K562 (cell line): ENCODE data around the gene PEX11A. TPM values are rescaled to one million over a fixed set of nuclear protein-coding genes. Genes with fewer than 3 reads are reported as not detected.

Experiments used
- ATAC-seq: fragments of 200-7000 bp; cut with Tn5 transposase; 3 replicates; pipeline ENCODE4 v1.9.1; 2020; ENCODE audit warnings: moderate library complexity
- BruUV-seq: library from RNA; stranded (reverse); fragments of 400-500 nt; replicated peaks from 2 replicates; lab custom pipeline; 2021; lab: Mats Ljungman, UMichigan
- CTCF ChIA-PET: fragments of 300-600 bp; formaldehyde crosslinking; extraction: SDS; loops from one replicate; lab custom pipeline; 2021; ENCODE audit warnings: low intra/inter-chr PET ratio; lab: Yijun Ruan, JAX
- POLR2A ChIA-PET: fragments of 300-600, 350-650 bp; sonication (Branson Sonifier 250); formaldehyde crosslinking; extraction: SDS; loops from one replicate; lab custom pipeline; 2021; ENCODE audit warnings: antibody characterized with exemption, inconsistent platforms; lab: Yijun Ruan, JAX
- DNase-seq, 4 experiments: peaks; one replicate each; pipeline versions ENCODE4 v3.0.0 to v3.0.0-alpha.2; 2011 to 2018; ENCODE audit warnings: low spot score in 3 of 4, mixed read lengths in 3 of 4; ENCODE audit errors: extremely low read depth in 1 of 4
- FAIRE-seq: peaks from 2 replicates; lab custom pipeline; 2011; peaks lifted over from hg19 to GRCh38; lab: Jason Lieb, UNC
- H2AFZ ChIP-seq: 2 replicates; pipeline ENCODE4 v1.6.0; 2011; ENCODE audit warnings: low read depth, low read length, control low read depth, inconsistent platforms
- H3K27ac ChIP-seq: fragments of 200-600 bp; 3 replicates; pipeline ENCODE4 v1.8.0; 2011; ENCODE audit warnings: low read depth, mild to moderate bottlenecking, control low read depth, inconsistent platforms, low read length, moderate library complexity, mixed read lengths; ENCODE audit errors: extremely low read depth
- H3K27me3 ChIP-seq, 2 experiments: fragments of 300-600 bp in 1 of 2; 2 replicates in 1 of 2; 3 replicates in 1 of 2; pipeline versions ENCODE4 v1.6.0 to v1.8.0; 2011; ENCODE audit warnings: inconsistent platforms in 2 of 2, low read length in 2 of 2, mild to moderate bottlenecking in 1 of 2, mixed read lengths in 1 of 2, moderate library complexity in 1 of 2; ENCODE audit not compliant: control insufficient read depth in 2 of 2, insufficient read depth in 2 of 2
- H3K36me3 ChIP-seq: fragments of 300-600 bp; 3 replicates; pipeline ENCODE4 v1.8.0; 2011; ENCODE audit warnings: mild to moderate bottlenecking, low read length, inconsistent platforms; ENCODE audit not compliant: control insufficient read depth, insufficient read depth
- H3K4me1 ChIP-seq, 2 experiments: fragments of 200-600 bp in 1 of 2; replicated peaks in 1 of 2; 2 replicates in 1 of 2; 3 replicates in 1 of 2; pipeline versions ENCODE4 v1.5.1 to v1.8.0; 2011; ENCODE audit warnings: inconsistent platforms in 2 of 2, low read length in 2 of 2, mild to moderate bottlenecking in 1 of 2, mixed read lengths in 1 of 2, moderate library complexity in 1 of 2; ENCODE audit not compliant: control insufficient read depth in 2 of 2, insufficient read depth in 2 of 2
- H3K4me2 ChIP-seq: 2 replicates; pipeline ENCODE4 v1.6.1; 2011; ENCODE audit warnings: low read length, control low read depth, inconsistent platforms, mixed read lengths; ENCODE audit not compliant: insufficient read depth
- H3K4me3 ChIP-seq: fragments of 200-600 bp; sonication (generic), shearing (Covaris generic); 2 replicates; pipeline ENCODE4 v1.5.1; 2016; ENCODE audit warnings: control low read depth, inconsistent platforms
- H3K79me2 ChIP-seq: fragments of 200-600 bp; 3 replicates; pipeline ENCODE4 v1.8.0; 2011; ENCODE audit warnings: low read length, inconsistent platforms; ENCODE audit not compliant: control insufficient read depth, insufficient read depth
- H3K9ac ChIP-seq, 2 experiments: 2 replicates each; pipeline versions ENCODE4 v1.6.0 to v1.6.1; 2011; ENCODE audit warnings: low read depth in 2 of 2, low read length in 2 of 2, control low read depth in 1 of 2, inconsistent platforms in 1 of 2, mild to moderate bottlenecking in 1 of 2, mixed read lengths in 1 of 2; ENCODE audit not compliant: insufficient read depth in 1 of 2
- H3K9me1 ChIP-seq: one replicate; pipeline ENCODE4 v1.6.0; 2011; ENCODE audit warnings: inconsistent platforms, mild to moderate bottlenecking, low read length, moderate library complexity; ENCODE audit not compliant: control insufficient read depth, insufficient read depth
- H3K9me3 ChIP-seq: replicated peaks from 2 replicates; pipeline ENCODE4 v1.5.1; 2011; ENCODE audit warnings: low read depth, low read length, inconsistent platforms; ENCODE audit not compliant: control insufficient read depth, insufficient read depth
- H4K20me1 ChIP-seq: replicated peaks from 2 replicates; pipeline ENCODE4 v1.6.1; 2011; ENCODE audit warnings: low read length, inconsistent platforms, mixed read lengths; ENCODE audit not compliant: control insufficient read depth, insufficient read depth
- ARID1B ChIP-seq: fragments of 450-650 bp; IDR thresholded peaks from 2 replicates; pipeline ENCODE4 v1.6.1; 2016; ENCODE audit warnings: antibody characterized with exemption, mild to moderate bottlenecking, inconsistent platforms
- HDAC3 ChIP-seq: fragments of 450-650 bp; IDR thresholded peaks from 2 replicates; pipeline ENCODE4 v1.6.1; 2018; ENCODE audit warnings: borderline replicate concordance, mild to moderate bottlenecking, moderate library complexity; ENCODE audit not compliant: partially characterized antibody
- IRF2 ChIP-seq: sonication (generic); formaldehyde crosslinking; IDR thresholded peaks from 2 replicates; pipeline ENCODE4 v1.8.1; 2022; ENCODE audit warnings: mild to moderate bottlenecking, missing genetic modification reagents
- SOX6 ChIP-seq: fragments of 450-650 bp; IDR thresholded peaks from 2 replicates; pipeline ENCODE4 v1.6.1; 2014; ENCODE audit warnings: mild to moderate bottlenecking
- THRAP3 ChIP-seq: fragments of 450-650 bp; IDR thresholded peaks from 2 replicates; pipeline ENCODE4 v1.6.1; 2016; ENCODE audit warnings: mild to moderate bottlenecking, inconsistent platforms, borderline replicate concordance
- ZNF695 ChIP-seq: fragments of 450-650 bp; formaldehyde crosslinking; IDR thresholded peaks from 2 replicates; pipeline ENCODE4 v1.4.0; 2020; ENCODE audit warnings: mild to moderate bottlenecking, moderate library complexity
- WGBS: fragments of 100-300 bp; shearing (Covaris generic); methylation state at CpG from one replicate; pipeline ENCODE4 v1.1.6; 2016; ENCODE audit warnings: low coverage, mixed read lengths; ENCODE audit not compliant: insufficient coverage; ENCODE audit errors: missing lambda C conversion rate; 5-methylcytosine and 5-hydroxymethylcytosine counted together
- in situ Hi-C: fragments of 300-500 bp; cut with MboI; formaldehyde crosslinking; loops from 4 replicates; pipeline ENCODE4 v1.15.0; 2018; ENCODE audit warnings: inconsistent platforms, mixed read lengths
- intact Hi-C: fragments of 100-400 bp; cut with micrococcal nuclease; formaldehyde crosslinking; loops from 2 replicates; pipeline ENCODE4 v1.14.2; 2022
- polyA plus RNA-seq, 8 experiments: library from polyadenylated mRNA; depleted of rRNA in 4 of 8; stranded (reverse) in 5 of 8; unstranded in 3 of 8; fragments of >200 nt; fragmentation: Nextera tagmentation in 2 of 8; fragmentation: Illumina TruSeq in 1 of 8; extraction: Ambion mirVana in 2 of 8; extraction: Trizol in 1 of 8; gene quantifications; 2 replicates each; pipeline versions ENCODE4 v1.2.1 to v1.2.3, GENCODE V29; 2011 to 2014; ENCODE audit warnings: inconsistent platforms in 1 of 8, missing spikeins in 1 of 8
- total RNA-seq, 7 experiments: library from RNA; depleted of rRNA in 6 of 7; stranded (reverse); fragments of >200 nt in 6 of 7; fragmentation: Illumina TruSeq in 2 of 7; extraction: Trizol in 2 of 7; gene quantifications; 2 replicates each; pipeline versions ENCODE4 v1.2.1 to v1.2.3, GENCODE V29; 2011 to 2021; ENCODE audit warnings: low replicate concordance in 1 of 7
- TF ChIP-seq, protein P1 (sequence below): IDR thresholded peaks from 2 replicates; pipeline ENCODE4 v1.6.1; 2016; ENCODE audit warnings: missing genetic modification characterization, missing compliant biosample characterization
- TF ChIP-seq, protein P2 (sequence below): sonication (generic); formaldehyde crosslinking; IDR thresholded peaks from 2 replicates; pipeline ENCODE4 v1.8.1; 2023; ENCODE audit warnings: mild to moderate bottlenecking, missing genetic modification reagents, moderate library complexity
- TF ChIP-seq, protein P3 (sequence below): fragments of 450-650 bp; formaldehyde crosslinking; IDR thresholded peaks from 2 replicates; pipeline ENCODE4 v1.4.0; 2020; ENCODE audit warnings: mild to moderate bottlenecking, mixed read lengths

Gene PEX11A
- total and polyA plus RNA-seq, 9 of the 15 experiments (the other 6 are each of a cell fraction or from before 2014, with no cell fraction given): not detected

DNA sequence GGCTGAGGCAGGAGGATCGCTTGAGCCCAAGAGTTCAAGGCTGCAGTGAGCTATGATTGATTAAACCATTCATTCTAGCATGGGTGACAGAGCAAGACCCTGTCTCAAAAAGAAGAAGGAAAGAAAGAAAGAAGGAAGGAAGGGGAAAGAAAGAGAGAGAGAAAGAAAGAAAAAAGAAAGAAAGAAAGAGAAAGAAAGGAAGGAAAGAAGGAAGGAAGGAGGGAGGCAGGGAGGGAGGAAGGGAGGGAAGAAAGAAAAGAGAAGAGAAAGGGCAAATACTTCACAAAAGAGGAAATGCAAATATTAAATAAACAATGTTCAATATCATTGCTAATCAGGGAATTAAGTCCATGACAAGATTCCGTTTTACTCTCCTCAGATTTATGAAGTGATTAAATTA, 31.3 kb downstream of the PEX11A start:
- Histone ChIP-seq H3K27ac (no peak overlapping the region), H3K4me2 (no peak overlapping the region), H3K9me1 (no peaks in the 10 kb centered on the region), H3K9ac (no peak overlapping the region), H3K9me3 (no peaks in the 10 kb centered on the region), H3K79me2 (no peaks in the 10 kb centered on the region), H3K36me3 (no peaks in the 10 kb centered on the region), H3K4me3 (no peak overlapping the region), H2AFZ (no peak overlapping the region), H4K20me1 (no peaks in the 10 kb centered on the region), H3K4me1 (peaks cover 0 to 15% of the 10 kb centered on the region in 2 experiments; a peak in 4 of 5 replicates), H3K27me3 (peaks cover 16 to 49% of the 10 kb centered on the region in 2 experiments)
- TF ChIP-seq IRF2: no peak
- TF ChIP-seq, protein P1, sequence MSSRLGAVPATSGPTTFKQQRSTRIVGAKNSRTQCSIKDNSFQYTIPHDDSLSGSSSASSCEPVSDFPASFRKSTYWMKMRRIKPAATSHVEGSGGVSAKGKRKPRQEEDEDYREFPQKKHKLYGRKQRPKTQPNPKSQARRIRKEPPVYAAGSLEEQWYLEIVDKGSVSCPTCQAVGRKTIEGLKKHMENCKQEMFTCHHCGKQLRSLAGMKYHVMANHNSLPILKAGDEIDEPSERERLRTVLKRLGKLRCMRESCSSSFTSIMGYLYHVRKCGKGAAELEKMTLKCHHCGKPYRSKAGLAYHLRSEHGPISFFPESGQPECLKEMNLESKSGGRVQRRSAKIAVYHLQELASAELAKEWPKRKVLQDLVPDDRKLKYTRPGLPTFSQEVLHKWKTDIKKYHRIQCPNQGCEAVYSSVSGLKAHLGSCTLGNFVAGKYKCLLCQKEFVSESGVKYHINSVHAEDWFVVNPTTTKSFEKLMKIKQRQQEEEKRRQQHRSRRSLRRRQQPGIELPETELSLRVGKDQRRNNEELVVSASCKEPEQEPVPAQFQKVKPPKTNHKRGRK: peak; percentile 84
- no peak for FAIRE-seq
- ATAC-seq: no peak
- in situ Hi-C loops: no loop called here
- BruUV-seq: no TSS peak
- DNase-seq: no peak
- intact Hi-C loops: no loop called here
- ChIA-PET CTCF (no interaction called here), POLR2A (no interaction called here)
- WGBS: 4% methylated on average over 2 of the region's 2 CpGs

DNA sequence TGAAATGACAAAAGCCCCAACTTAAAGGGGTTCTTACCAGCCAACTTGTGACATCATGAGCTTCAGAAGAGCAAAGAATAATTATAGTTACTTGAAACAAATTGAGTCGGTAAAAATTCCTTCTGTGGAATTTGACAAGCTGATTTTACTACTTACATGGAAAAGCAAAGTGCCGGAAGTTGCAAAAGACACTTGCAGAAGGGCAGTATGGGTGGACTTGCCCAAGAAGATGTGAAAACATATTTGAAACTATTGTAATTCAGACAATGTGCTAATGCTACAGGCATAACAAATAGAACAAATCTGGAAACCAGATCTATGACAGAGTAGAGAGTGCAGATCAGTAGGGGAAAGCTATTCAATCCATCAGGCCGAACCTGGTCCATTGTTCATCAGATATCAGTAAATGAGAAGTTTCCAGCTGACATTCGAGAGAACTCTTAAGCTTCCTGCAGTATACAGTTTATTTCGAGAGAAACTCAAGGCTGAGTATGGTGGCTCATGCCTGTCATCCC, 32.8 kb downstream of the PEX11A start:
- intact Hi-C loops: no loop called here

More for the DNA sequence above, 32.8 kb downstream of the PEX11A start:
- TF ChIP-seq SOX6 (no peak), ARID1B (no peak), THRAP3 (no peak), HDAC3 (no peak), ZNF695 (CRISPR knock-in tag) (no peak)
- TF ChIP-seq, protein P2, sequence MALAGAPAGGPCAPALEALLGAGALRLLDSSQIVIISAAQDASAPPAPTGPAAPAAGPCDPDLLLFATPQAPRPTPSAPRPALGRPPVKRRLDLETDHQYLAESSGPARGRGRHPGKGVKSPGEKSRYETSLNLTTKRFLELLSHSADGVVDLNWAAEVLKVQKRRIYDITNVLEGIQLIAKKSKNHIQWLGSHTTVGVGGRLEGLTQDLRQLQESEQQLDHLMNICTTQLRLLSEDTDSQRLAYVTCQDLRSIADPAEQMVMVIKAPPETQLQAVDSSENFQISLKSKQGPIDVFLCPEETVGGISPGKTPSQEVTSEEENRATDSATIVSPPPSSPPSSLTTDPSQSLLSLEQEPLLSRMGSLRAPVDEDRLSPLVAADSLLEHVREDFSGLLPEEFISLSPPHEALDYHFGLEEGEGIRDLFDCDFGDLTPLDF (CRISPR knock-in tag): no peak
- TF ChIP-seq, protein P3, sequence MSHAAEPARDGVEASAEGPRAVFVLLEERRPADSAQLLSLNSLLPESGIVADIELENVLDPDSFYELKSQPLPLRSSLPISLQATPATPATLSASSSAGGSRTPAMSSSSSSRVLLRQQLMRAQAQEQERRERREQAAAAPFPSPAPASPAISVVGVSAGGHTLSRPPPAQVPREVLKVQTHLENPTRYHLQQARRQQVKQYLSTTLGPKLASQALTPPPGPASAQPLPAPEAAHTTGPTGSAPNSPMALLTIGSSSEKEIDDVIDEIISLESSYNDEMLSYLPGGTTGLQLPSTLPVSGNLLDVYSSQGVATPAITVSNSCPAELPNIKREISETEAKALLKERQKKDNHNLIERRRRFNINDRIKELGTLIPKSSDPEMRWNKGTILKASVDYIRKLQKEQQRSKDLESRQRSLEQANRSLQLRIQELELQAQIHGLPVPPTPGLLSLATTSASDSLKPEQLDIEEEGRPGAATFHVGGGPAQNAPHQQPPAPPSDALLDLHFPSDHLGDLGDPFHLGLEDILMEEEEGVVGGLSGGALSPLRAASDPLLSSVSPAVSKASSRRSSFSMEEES (CRISPR knock-in tag): no peak
- DNase-seq (no peak), ATAC-seq (no peak), FAIRE-seq (no peak)
- CTCF ChIA-PET: no interaction called here
- no TSS peak for BruUV-seq
- Histone ChIP-seq H3K9me1 (no peaks in the 10 kb centered on the region), H3K4me3 (no peak overlapping the region), H3K4me2 (no peak overlapping the region), H3K4me1 (peaks cover 0 to 18% of the 10 kb centered on the region in 2 experiments; a peak in 4 of 5 replicates), H3K79me2 (no peaks in the 10 kb centered on the region), H4K20me1 (no peaks in the 10 kb centered on the region), H3K27ac (no peak overlapping the region), H3K9ac (no peak overlapping the region), H3K9me3 (no peaks in the 10 kb centered on the region), H3K36me3 (no peaks in the 10 kb centered on the region), H3K27me3 (peaks cover 16 to 47% of the 10 kb centered on the region in 2 experiments), H2AFZ (no peak overlapping the region)
- POLR2A ChIA-PET: no interaction called here
- in situ Hi-C loops: no loop called here
- 15% methylated on average over 5 of the region's 5 CpGs for WGBS
